ENCODE measurements around the gene PRX. TPM values are rescaled to one million over a fixed set of nuclear protein-coding genes. Genes with fewer than 3 reads are reported as not detected.
A peak's percentile ranks its signal among the peaks of the same experiment; 100 is the strongest.

PRX gene
- total and polyA plus RNA-seq, 2 of the 13 experiments (the other 11 are each of a cell fraction or from before 2014, with no cell fraction given), result 0.66 TPM

DNA sequence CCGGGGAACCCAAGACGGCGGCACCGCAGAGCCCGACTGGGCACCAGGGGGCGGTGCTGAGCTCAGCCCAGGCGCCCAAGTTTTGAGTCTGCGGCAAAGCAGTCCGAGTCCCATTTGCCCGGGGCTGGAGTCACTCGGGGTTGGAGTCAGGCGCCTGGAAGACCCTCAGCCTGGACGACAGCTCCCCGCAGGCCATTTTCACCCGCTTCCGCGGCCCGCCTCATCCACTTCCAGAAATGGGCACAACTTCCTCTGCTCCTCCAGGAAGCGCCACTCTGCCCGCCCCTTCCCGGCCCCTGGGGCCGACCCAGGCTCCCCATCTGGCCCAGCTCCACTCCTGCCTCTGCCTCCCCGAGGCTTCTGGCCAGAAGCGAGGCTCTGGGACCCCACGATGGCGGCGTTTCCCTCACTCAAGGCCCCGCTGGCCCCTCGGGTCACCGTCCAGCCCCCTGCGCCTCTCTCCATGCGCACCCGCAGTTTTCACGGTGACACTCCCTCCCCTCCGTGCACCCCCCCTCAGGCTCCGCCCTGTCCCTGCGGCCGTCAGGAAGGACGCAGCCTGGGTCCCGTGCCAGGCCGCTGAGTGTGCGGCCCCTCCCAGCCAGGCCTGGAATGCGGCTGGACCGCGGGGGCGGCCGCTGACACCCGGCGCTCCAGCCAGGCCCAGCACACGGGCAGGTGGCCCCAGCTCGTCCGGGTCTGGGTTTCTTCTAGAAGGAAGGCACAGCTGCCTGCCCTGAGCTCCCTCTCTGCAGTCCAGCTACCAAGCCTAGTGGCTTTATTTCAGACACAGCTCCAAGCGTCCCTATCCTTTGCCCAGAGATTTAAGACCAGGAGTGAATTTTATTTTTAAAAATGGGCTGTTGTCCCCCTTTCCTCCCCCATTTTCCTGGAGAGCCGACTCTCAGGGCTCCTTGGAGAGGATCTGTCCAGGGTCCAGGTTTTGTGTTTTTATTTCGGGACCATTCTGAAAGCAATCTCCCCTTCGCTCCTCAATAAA, 7.9 kb upstream of the PRX start (continued):
- TF ChIP-seq, protein P1, sequence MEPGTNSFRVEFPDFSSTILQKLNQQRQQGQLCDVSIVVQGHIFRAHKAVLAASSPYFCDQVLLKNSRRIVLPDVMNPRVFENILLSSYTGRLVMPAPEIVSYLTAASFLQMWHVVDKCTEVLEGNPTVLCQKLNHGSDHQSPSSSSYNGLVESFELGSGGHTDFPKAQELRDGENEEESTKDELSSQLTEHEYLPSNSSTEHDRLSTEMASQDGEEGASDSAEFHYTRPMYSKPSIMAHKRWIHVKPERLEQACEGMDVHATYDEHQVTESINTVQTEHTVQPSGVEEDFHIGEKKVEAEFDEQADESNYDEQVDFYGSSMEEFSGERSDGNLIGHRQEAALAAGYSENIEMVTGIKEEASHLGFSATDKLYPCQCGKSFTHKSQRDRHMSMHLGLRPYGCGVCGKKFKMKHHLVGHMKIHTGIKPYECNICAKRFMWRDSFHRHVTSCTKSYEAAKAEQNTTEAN (CRISPR knock-in tag; conservative IDR thresholded peaks at IDR 0.05), result peak; percentile 28
- peak; percentile 47; the same call in 1 of the 2 replicates for TF ChIP-seq ZNF124 (CRISPR knock-in tag; IDR thresholded peaks at IDR 0.05)
- 0 out of 2 replicates have a peak, but pooled peaks have one; percentile 23 for TF ChIP-seq ZKSCAN8 (CRISPR knock-in tag; IDR thresholded peaks at IDR 0.05; ENCODE audit: borderline replicate concordance)
- no peak for TF ChIP-seq ZNF12 (CRISPR knock-in tag; IDR thresholded peaks at IDR 0.05)
- TF ChIP-seq, protein P2, sequence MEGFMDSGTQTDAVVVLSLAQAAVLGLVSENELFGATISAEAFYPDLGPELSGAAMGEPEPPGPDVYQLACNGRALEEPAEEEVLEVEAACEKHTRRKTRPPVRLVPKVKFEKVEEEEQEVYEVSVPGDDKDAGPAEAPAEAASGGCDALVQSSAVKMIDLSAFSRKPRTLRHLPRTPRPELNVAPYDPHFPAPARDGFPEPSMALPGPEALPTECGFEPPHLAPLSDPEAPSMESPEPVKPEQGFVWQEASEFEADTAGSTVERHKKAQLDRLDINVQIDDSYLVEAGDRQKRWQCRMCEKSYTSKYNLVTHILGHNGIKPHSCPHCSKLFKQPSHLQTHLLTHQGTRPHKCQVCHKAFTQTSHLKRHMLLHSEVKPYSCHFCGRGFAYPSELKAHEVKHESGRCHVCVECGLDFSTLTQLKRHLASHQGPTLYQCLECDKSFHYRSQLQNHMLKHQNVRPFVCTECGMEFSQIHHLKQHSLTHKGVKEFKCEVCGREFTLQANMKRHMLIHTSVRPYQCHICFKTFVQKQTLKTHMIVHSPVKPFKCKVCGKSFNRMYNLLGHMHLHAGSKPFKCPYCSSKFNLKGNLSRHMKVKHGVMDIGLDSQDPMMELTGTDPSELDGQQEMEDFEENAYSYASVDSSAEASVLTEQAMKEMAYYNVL (CRISPR knock-in tag; IDR thresholded peaks at IDR 0.05; ENCODE audit: borderline replicate concordance), result 0 out of 2 replicates have a peak, but pooled peaks have one; percentile 24
- TF ChIP-seq, protein P3, sequence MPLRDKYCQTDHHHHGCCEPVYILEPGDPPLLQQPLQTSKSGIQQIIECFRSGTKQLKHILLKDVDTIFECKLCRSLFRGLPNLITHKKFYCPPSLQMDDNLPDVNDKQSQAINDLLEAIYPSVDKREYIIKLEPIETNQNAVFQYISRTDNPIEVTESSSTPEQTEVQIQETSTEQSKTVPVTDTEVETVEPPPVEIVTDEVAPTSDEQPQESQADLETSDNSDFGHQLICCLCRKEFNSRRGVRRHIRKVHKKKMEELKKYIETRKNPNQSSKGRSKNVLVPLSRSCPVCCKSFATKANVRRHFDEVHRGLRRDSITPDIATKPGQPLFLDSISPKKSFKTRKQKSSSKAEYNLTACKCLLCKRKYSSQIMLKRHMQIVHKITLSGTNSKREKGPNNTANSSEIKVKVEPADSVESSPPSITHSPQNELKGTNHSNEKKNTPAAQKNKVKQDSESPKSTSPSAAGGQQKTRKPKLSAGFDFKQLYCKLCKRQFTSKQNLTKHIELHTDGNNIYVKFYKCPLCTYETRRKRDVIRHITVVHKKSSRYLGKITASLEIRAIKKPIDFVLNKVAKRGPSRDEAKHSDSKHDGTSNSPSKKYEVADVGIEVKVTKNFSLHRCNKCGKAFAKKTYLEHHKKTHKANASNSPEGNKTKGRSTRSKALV (CRISPR knock-in tag; IDR thresholded peaks at IDR 0.05), result peak; percentile 42
- TF ChIP-seq, protein P4, sequence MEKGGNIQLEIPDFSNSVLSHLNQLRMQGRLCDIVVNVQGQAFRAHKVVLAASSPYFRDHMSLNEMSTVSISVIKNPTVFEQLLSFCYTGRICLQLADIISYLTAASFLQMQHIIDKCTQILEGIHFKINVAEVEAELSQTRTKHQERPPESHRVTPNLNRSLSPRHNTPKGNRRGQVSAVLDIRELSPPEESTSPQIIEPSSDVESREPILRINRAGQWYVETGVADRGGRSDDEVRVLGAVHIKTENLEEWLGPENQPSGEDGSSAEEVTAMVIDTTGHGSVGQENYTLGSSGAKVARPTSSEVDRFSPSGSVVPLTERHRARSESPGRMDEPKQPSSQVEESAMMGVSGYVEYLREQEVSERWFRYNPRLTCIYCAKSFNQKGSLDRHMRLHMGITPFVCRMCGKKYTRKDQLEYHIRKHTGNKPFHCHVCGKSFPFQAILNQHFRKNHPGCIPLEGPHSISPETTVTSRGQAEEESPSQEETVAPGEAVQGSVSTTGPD (CRISPR knock-in tag; IDR thresholded peaks at IDR 0.05), result peak; percentile 64; the same call in 1 of the 2 replicates
- TF ChIP-seq ZNF775 (CRISPR knock-in tag; IDR thresholded peaks at IDR 0.05; ENCODE audit: borderline replicate concordance), result no peak
- no peak for TF ChIP-seq CBX2 (IDR thresholded peaks at IDR 0.05; ENCODE audit: low read depth, low read length)
- no peak for TF ChIP-seq CBX2 (CRISPR knock-in tag; IDR thresholded peaks at IDR 0.05; ENCODE audit: low read depth)
- TF ChIP-seq RARA (CRISPR knock-in tag; IDR thresholded peaks at IDR 0.05), result peak; percentile 48
- peak; percentile 40; the same call in 1 of the 2 replicates for TF ChIP-seq ZNF724P (CRISPR knock-in tag; IDR thresholded peaks at IDR 0.05; ENCODE audit: borderline replicate concordance)
- TF ChIP-seq KAT7 (CRISPR knock-in tag; IDR thresholded peaks at IDR 0.05; ENCODE audit: borderline replicate concordance), result peak; percentile 77; the same call in 1 of the 2 replicates
- TF ChIP-seq EP300 (IDR thresholded peaks at IDR 0.05; ENCODE audit: low read depth in 2 of 2, low read length in 2 of 2), result 0 out of 4 replicates have a peak, but pooled peaks of 1 of the 2 experiments have one; percentile 19
- no peak for TF ChIP-seq EP300 (CRISPR knock-in tag; IDR thresholded peaks at IDR 0.05; ENCODE audit: borderline replicate concordance)
- no peak; the same call in 1 of the 2 replicates for TF ChIP-seq ZZZ3 (CRISPR knock-in tag; IDR thresholded peaks at IDR 0.05; ENCODE audit: borderline replicate concordance)
- TF ChIP-seq, protein P5, sequence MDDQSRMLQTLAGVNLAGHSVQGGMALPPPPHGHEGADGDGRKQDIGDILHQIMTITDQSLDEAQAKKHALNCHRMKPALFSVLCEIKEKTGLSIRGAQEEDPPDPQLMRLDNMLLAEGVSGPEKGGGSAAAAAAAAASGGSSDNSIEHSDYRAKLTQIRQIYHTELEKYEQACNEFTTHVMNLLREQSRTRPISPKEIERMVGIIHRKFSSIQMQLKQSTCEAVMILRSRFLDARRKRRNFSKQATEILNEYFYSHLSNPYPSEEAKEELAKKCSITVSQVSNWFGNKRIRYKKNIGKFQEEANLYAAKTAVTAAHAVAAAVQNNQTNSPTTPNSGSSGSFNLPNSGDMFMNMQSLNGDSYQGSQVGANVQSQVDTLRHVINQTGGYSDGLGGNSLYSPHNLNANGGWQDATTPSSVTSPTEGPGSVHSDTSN (CRISPR knock-in tag; IDR thresholded peaks at IDR 0.05; ENCODE audit: borderline replicate concordance), result peak; percentile 57; the same call in 1 of the 2 replicates
- TF ChIP-seq RBFOX2 (IDR thresholded peaks at IDR 0.05; ENCODE audit: low read depth, low read length), result peak; percentile 98
- peak; percentile 82 for TF ChIP-seq ETV6 (CRISPR knock-in tag; conservative IDR thresholded peaks at IDR 0.05)
- TF ChIP-seq ZNF224 (CRISPR knock-in tag; IDR thresholded peaks at IDR 0.05), result 0 out of 2 replicates have a peak, but pooled peaks have one; percentile 82

Data from HepG2 (cell line).